ENCODE measurements around the gene BOC.

The BOC gene

GRCh38 chr3:113277414-113277813 is 66.1 kb downstream of the BOC start:
- DNase-seq (ENCODE audit: low read depth), result no peak
- H3K4me3 ChIP-seq (ENCODE audit: low read depth, low read length), result no peak overlapping the region

GRCh38 chr3:113277941-113278598 is 66.7 kb downstream of the BOC start:
- no peak for DNase-seq (ENCODE audit: low read depth)
- H3K4me3 ChIP-seq (ENCODE audit: low read depth, low read length), result no peak overlapping the region

- no peak for DNase-seq (ENCODE audit: low read depth)
- no peak overlapping the region for H3K4me3 ChIP-seq (ENCODE audit: low read depth, low read length)
Measured at GRCh38 chr3:113278599-113278955, 67.2 kb downstream of the BOC start.

GRCh38 chr3:113279686-113280085 is 68.3 kb downstream of the BOC start:
- DNase-seq (ENCODE audit: low read depth), result no peak
- H3K4me3 ChIP-seq (ENCODE audit: low read depth, low read length), result no peak overlapping the region

- H3K4me3 ChIP-seq (ENCODE audit: low read depth, low read length), result no peak overlapping the region
- no peak for DNase-seq (ENCODE audit: low read depth)
Measured at GRCh38 chr3:113283306-113283705, 71.9 kb downstream of the BOC start.

- H3K4me3 ChIP-seq (ENCODE audit: low read depth, low read length), result no peak overlapping the region
- no peak for DNase-seq (ENCODE audit: low read depth)
Measured at GRCh38 chr3:113284453-113285050, 73.2 kb downstream of the BOC start.

- no peak overlapping the region for H3K4me3 ChIP-seq (ENCODE audit: low read depth, low read length)
- DNase-seq (ENCODE audit: low read depth), result no peak
Measured at GRCh38 chr3:113285226-113285625, 73.9 kb downstream of the BOC start.

- H3K4me3 ChIP-seq (ENCODE audit: low read depth, low read length), result no peak overlapping the region
- DNase-seq (ENCODE audit: low read depth), result no peak
Measured at GRCh38 chr3:113285741-113286140, 74.4 kb downstream of the BOC start.

GRCh38 chr3:113286524-113286923 is 75.2 kb downstream of the BOC start:
- no peak for DNase-seq (ENCODE audit: low read depth)
- no peak overlapping the region for H3K4me3 ChIP-seq (ENCODE audit: low read depth, low read length)

- DNase-seq (ENCODE audit: low read depth), result peak; percentile 43
- H3K4me3 ChIP-seq (ENCODE audit: low read depth, low read length), result no peak overlapping the region
Measured at GRCh38 chr3:113287111-113287802, 75.9 kb downstream of the BOC start.

- H3K4me3 ChIP-seq (ENCODE audit: low read depth, low read length), result no peak overlapping the region
- DNase-seq (ENCODE audit: low read depth), result no peak
Measured at GRCh38 chr3:113287803-113288648, 76.7 kb downstream of the BOC start.

- no peak for DNase-seq (ENCODE audit: low read depth)
- no peak overlapping the region for H3K4me3 ChIP-seq (ENCODE audit: low read depth, low read length)
Measured at GRCh38 chr3:113288881-113289280, 77.5 kb downstream of the BOC start.

GRCh38 chr3:113291572-113291971 is 80.2 kb downstream of the BOC start:
- DNase-seq (ENCODE audit: low read depth), result no peak
- H3K4me3 ChIP-seq (ENCODE audit: low read depth, low read length), result no peak overlapping the region

GRCh38 chr3:113292933-113293332 is 81.6 kb downstream of the BOC start:
- no peak for DNase-seq (ENCODE audit: low read depth)

GRCh38 chr3:113293348-113293747 is 82.0 kb downstream of the BOC start:
- no peak for DNase-seq (ENCODE audit: low read depth)

More at GRCh38 chr3:113292933-113293332, 81.6 kb downstream of the BOC start:
- no peak overlapping the region for H3K4me3 ChIP-seq (ENCODE audit: low read depth, low read length)

GRCh38 chr3:113295463-113295862 is 84.1 kb downstream of the BOC start:
- DNase-seq (ENCODE audit: low read depth), result no peak
- H3K4me3 ChIP-seq (ENCODE audit: low read depth, low read length), result no peak overlapping the region

More at GRCh38 chr3:113293348-113293747, 82.0 kb downstream of the BOC start:
- no peak overlapping the region for H3K4me3 ChIP-seq (ENCODE audit: low read depth, low read length)

GRCh38 chr3:113297287-113297686 is 85.9 kb downstream of the BOC start:
- DNase-seq (ENCODE audit: low read depth), result no peak
- no peak overlapping the region for H3K4me3 ChIP-seq (ENCODE audit: low read depth, low read length)

GRCh38 chr3:113297841-113298240 is 86.5 kb downstream of the BOC start:
- DNase-seq (ENCODE audit: low read depth), result no peak
- H3K4me3 ChIP-seq (ENCODE audit: low read depth, low read length), result no peak overlapping the region

GRCh38 chr3:113300596-113300995 is 89.2 kb downstream of the BOC start:
- no peak for DNase-seq (ENCODE audit: low read depth)
- H3K4me3 ChIP-seq (ENCODE audit: low read depth, low read length), result no peak overlapping the region

- H3K4me3 ChIP-seq (ENCODE audit: low read depth, low read length), result no peak overlapping the region
- DNase-seq (ENCODE audit: low read depth), result no peak
Measured at GRCh38 chr3:113304102-113304501, 92.7 kb downstream of the BOC start.

Data from skeletal muscle cell (primary cell).